HepG2 (cell line): Measurements from ENCODE around the gene ASB16. TPM values are rescaled to one million over a fixed set of nuclear protein-coding genes. Genes with fewer than 3 reads are reported as not detected.
A peak's percentile ranks its signal among the peaks of the same experiment; 100 is the strongest.

Experiments
- BORCS8-MEF2B ChIP-seq: sonication (generic); formaldehyde crosslinking; IDR thresholded peaks from 2 replicates; pipeline ENCODE4 v1.8.0; 2022; ENCODE audit warnings: mild to moderate bottlenecking, missing genetic modification reagents
- HIC2 ChIP-seq: sonication (generic); formaldehyde crosslinking; IDR thresholded peaks from 2 replicates; pipeline ENCODE4 v1.9.0; 2022; ENCODE audit warnings: low read depth, missing genetic modification reagents
- HMGA1 ChIP-seq: sonication (generic); formaldehyde crosslinking; conservative IDR thresholded peaks from 2 replicates; pipeline ENCODE4 v1.4.0; 2020; ENCODE audit warnings: missing genetic modification reagents
- MEIS2 ChIP-seq: sonication (generic); formaldehyde crosslinking; IDR thresholded peaks from 2 replicates; pipeline ENCODE4 v1.9.0; 2021; ENCODE audit warnings: mild to moderate bottlenecking, missing genetic modification reagents
- MTF1 ChIP-seq: sonication (generic); formaldehyde crosslinking; IDR thresholded peaks from 2 replicates; pipeline ENCODE4 v1.5.0; 2020; ENCODE audit warnings: missing genetic modification reagents
- MTF2 ChIP-seq: sonication (generic); formaldehyde crosslinking; IDR thresholded peaks from 2 replicates; pipeline ENCODE4 v1.5.0; 2020; ENCODE audit warnings: missing genetic modification reagents, borderline replicate concordance
- NKX3-1 ChIP-seq: sonication (generic); formaldehyde crosslinking; IDR thresholded peaks from 2 replicates; pipeline ENCODE4 v1.5.0; 2020; ENCODE audit warnings: missing genetic modification reagents
- SIN3B ChIP-seq: fragments of 150-350 bp; IDR thresholded peaks from 2 replicates; pipeline ENCODE4 v1.6.1; 2014; ENCODE audit warnings: low read length
- YEATS2 ChIP-seq: sonication (generic); formaldehyde crosslinking; IDR thresholded peaks from 2 replicates; pipeline ENCODE4 v1.4.0; 2020; ENCODE audit warnings: missing genetic modification reagents, borderline replicate concordance
- YEATS4 ChIP-seq: sonication (generic); formaldehyde crosslinking; IDR thresholded peaks from 2 replicates; pipeline ENCODE4 v1.4.0; 2020; ENCODE audit warnings: missing genetic modification reagents, borderline replicate concordance
- ZNF180 ChIP-seq: sonication (generic); formaldehyde crosslinking; IDR thresholded peaks from 2 replicates; pipeline ENCODE4 v1.4.0; 2020; ENCODE audit warnings: low read depth, missing genetic modification reagents, borderline replicate concordance
- ZNF225 ChIP-seq: sonication (generic); formaldehyde crosslinking; IDR thresholded peaks from 2 replicates; pipeline ENCODE4 v1.4.0; 2020; ENCODE audit warnings: mild to moderate bottlenecking, missing genetic modification reagents
- ZNF230 ChIP-seq: sonication (generic); formaldehyde crosslinking; IDR thresholded peaks from 2 replicates; pipeline ENCODE4 v1.4.0; 2020; ENCODE audit warnings: mild to moderate bottlenecking, missing genetic modification reagents
- ZNF34 ChIP-seq: sonication (generic); formaldehyde crosslinking; IDR thresholded peaks from 2 replicates; pipeline ENCODE4 v1.4.0; 2020; ENCODE audit warnings: mild to moderate bottlenecking, missing genetic modification reagents, borderline replicate concordance
- ZNF672 ChIP-seq: sonication (generic); formaldehyde crosslinking; IDR thresholded peaks from 2 replicates; pipeline ENCODE4 v1.8.1; 2022; ENCODE audit warnings: missing genetic modification reagents
- ZNF724P ChIP-seq: sonication (generic); formaldehyde crosslinking; IDR thresholded peaks from 2 replicates; pipeline ENCODE4 v1.8.0; 2022; ENCODE audit warnings: missing genetic modification reagents, borderline replicate concordance
- ZNF761 ChIP-seq: sonication (generic); formaldehyde crosslinking; conservative IDR thresholded peaks from 2 replicates; pipeline ENCODE4 v1.4.0; 2020; ENCODE audit warnings: mild to moderate bottlenecking, missing genetic modification reagents
- polyA plus RNA-seq, 8 experiments: library from polyadenylated mRNA; depleted of rRNA in 3 of 8; stranded (reverse) in 7 of 8; unstranded in 1 of 8; fragments of >200 nt; fragmentation: Illumina TruSeq in 4 of 8; extraction: Trizol in 4 of 8; gene quantifications; 2 replicates each; pipeline versions ENCODE4 v1.2.1 to v1.2.3, GENCODE V29; 2011 to 2016; ENCODE audit warnings: low read depth in 4 of 8, missing spikeins in 1 of 8, mixed read lengths in 1 of 8; ENCODE audit not compliant: insufficient read depth in 1 of 8
- total RNA-seq, 5 experiments: library from RNA; depleted of rRNA; stranded (reverse); fragments of >200 nt; fragmentation: Illumina TruSeq; extraction: Trizol; gene quantifications; 2 replicates each; pipeline ENCODE4 v1.2.3, GENCODE V29; 2016; ENCODE audit warnings: low read depth in 1 of 5
- TF ChIP-seq, protein P1 (sequence below): sonication (generic); formaldehyde crosslinking; IDR thresholded peaks from 2 replicates; pipeline ENCODE4 v1.4.0; 2020; ENCODE audit warnings: missing genetic modification reagents, borderline replicate concordance
- TF ChIP-seq, protein P2 (sequence below): sonication (generic); formaldehyde crosslinking; IDR thresholded peaks from 2 replicates; pipeline ENCODE4 v1.4.0; 2020; ENCODE audit warnings: missing genetic modification reagents
- TF ChIP-seq, protein P3 (sequence below): sonication (generic); formaldehyde crosslinking; IDR thresholded peaks from 2 replicates; pipeline ENCODE4 v1.4.0; 2020; ENCODE audit warnings: missing genetic modification reagents, mild to moderate bottlenecking, borderline replicate concordance

ASB16 gene
- total and polyA plus RNA-seq, 2 of the 13 experiments (the other 11 are each of a cell fraction or from before 2014, with no cell fraction given), result 0.07 TPM; not detected in 1

DNA sequence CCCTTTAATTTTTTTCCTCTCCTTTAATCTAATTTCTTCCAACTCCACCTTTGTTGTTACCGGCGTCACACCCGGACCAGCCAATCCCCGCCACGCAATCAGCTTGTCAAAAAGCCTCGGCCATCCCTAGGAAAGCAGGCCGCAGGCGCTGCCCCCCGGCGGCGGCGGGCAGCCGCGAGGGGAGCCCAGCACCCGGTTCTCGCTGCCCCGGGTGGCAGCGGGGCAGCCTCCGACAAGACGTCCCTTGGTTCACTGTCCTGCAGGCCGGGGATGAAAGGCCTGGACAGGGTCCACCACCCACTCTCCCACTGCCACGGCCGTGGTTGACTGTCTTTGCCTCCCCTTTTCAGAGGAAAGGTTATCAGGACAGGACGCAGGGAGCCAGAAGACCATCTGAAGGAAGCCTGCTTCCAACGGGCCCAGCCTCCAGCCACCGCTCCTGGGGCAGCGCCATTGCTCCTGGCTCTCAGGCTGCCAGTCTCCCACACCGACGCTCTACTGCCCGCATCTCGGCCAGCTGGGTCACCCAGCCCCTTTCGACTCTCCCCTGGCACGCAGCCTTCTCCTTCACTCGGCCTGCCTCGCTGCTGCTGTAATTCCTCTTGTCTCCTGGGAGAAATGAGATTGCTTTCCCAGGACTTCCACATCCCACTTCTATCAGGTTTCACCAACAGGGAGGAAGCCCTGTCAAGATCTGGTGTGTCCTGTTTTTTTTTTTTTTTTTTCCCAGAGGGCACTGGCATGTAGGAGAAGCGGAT, 51.8 kb downstream of the ASB16 start (continued):
- peak; percentile 65; the same call in 1 of the 2 replicates for TF ChIP-seq ZNF230 (CRISPR knock-in tag)
- TF ChIP-seq, protein P1, sequence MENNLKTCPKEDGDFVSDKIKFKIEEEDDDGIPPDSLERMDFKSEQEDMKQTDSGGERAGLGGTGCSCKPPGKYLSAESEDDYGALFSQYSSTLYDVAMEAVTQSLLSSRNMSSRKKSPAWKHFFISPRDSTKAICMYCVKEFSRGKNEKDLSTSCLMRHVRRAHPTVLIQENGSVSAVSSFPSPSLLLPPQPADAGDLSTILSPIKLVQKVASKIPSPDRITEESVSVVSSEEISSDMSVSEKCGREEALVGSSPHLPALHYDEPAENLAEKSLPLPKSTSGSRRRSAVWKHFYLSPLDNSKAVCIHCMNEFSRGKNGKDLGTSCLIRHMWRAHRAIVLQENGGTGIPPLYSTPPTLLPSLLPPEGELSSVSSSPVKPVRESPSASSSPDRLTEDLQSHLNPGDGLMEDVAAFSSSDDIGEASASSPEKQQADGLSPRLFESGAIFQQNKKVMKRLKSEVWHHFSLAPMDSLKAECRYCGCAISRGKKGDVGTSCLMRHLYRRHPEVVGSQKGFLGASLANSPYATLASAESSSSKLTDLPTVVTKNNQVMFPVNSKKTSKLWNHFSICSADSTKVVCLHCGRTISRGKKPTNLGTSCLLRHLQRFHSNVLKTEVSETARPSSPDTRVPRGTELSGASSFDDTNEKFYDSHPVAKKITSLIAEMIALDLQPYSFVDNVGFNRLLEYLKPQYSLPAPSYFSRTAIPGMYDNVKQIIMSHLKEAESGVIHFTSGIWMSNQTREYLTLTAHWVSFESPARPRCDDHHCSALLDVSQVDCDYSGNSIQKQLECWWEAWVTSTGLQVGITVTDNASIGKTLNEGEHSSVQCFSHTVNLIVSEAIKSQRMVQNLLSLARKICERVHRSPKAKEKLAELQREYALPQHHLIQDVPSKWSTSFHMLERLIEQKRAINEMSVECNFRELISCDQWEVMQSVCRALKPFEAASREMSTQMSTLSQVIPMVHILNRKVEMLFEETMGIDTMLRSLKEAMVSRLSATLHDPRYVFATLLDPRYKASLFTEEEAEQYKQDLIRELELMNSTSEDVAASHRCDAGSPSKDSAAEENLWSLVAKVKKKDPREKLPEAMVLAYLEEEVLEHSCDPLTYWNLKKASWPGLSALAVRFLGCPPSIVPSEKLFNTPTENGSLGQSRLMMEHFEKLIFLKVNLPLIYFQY (CRISPR knock-in tag), result no peak
- peak; percentile 76 for TF ChIP-seq HIC2
- no peak for TF ChIP-seq ZNF724P (CRISPR knock-in tag)
- no peak for TF ChIP-seq ZNF34
- TF ChIP-seq, protein P2, sequence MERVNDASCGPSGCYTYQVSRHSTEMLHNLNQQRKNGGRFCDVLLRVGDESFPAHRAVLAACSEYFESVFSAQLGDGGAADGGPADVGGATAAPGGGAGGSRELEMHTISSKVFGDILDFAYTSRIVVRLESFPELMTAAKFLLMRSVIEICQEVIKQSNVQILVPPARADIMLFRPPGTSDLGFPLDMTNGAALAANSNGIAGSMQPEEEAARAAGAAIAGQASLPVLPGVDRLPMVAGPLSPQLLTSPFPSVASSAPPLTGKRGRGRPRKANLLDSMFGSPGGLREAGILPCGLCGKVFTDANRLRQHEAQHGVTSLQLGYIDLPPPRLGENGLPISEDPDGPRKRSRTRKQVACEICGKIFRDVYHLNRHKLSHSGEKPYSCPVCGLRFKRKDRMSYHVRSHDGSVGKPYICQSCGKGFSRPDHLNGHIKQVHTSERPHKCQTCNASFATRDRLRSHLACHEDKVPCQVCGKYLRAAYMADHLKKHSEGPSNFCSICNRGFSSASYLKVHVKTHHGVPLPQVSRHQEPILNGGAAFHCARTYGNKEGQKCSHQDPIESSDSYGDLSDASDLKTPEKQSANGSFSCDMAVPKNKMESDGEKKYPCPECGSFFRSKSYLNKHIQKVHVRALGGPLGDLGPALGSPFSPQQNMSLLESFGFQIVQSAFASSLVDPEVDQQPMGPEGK, result no peak
- TF ChIP-seq SIN3B, result no peak
- no peak for TF ChIP-seq HMGA1 (CRISPR knock-in tag)
- no peak for TF ChIP-seq ZNF225 (CRISPR knock-in tag)
- TF ChIP-seq, protein P3, sequence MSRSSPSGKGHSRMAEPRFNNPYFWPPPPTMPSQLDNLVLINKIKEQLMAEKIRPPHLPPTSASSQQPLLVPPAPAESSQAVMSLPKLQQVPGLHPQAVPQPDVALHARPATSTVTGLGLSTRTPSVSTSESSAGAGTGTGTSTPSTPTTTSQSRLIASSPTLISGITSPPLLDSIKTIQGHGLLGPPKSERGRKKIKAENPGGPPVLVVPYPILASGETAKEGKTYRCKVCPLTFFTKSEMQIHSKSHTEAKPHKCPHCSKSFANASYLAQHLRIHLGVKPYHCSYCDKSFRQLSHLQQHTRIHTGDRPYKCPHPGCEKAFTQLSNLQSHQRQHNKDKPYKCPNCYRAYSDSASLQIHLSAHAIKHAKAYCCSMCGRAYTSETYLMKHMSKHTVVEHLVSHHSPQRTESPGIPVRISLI (CRISPR knock-in tag), result peak; percentile 39; the same call in 1 of the 2 replicates
- TF ChIP-seq YEATS2 (CRISPR knock-in tag), result no peak
- TF ChIP-seq MTF1 (CRISPR knock-in tag), result no peak
- TF ChIP-seq MEIS2 (CRISPR knock-in tag), result peak; percentile 49; the same call in 1 of the 2 replicates
- TF ChIP-seq NKX3-1 (CRISPR knock-in tag), result 0 out of 2 replicates have a peak, but pooled peaks have one; percentile 59
- TF ChIP-seq MTF2 (CRISPR knock-in tag), result no peak
- no peak for TF ChIP-seq ZNF761 (CRISPR knock-in tag)
- TF ChIP-seq ZNF672 (CRISPR knock-in tag), result no peak
- TF ChIP-seq BORCS8-MEF2B, result no peak
- peak; percentile 79 for TF ChIP-seq YEATS4 (CRISPR knock-in tag)
- TF ChIP-seq ZNF180, result 0 out of 2 replicates have a peak, but pooled peaks have one; percentile 33
